Osteocyte (in vitro differentiated cells): Measurements from ENCODE around the gene RIPOR3. TPM values are rescaled to one million over a fixed set of nuclear protein-coding genes. Genes with fewer than 3 reads are reported as not detected.

Experiments used
- DNase-seq: peaks from one replicate; pipeline ENCODE4 v3.0.0; 2021; ENCODE audit warnings: mixed read lengths; ENCODE audit not compliant: unreplicated experiment; ENCODE audit errors: extremely low spot score
- H3K27ac Mint-ChIP-seq: one replicate; pipeline ENCODE4 v1.8.0; 2021; ENCODE audit warnings: mild to moderate bottlenecking, mixed read lengths; ENCODE audit not compliant: unreplicated experiment
- H3K27me3 Mint-ChIP-seq: one replicate; pipeline ENCODE4 v1.8.0; 2021; ENCODE audit warnings: mixed read lengths; ENCODE audit not compliant: unreplicated experiment
- H3K36me3 Mint-ChIP-seq: one replicate; pipeline ENCODE4 v1.8.0; 2021; ENCODE audit warnings: mixed read lengths; ENCODE audit not compliant: unreplicated experiment
- H3K4me1 Mint-ChIP-seq: one replicate; pipeline ENCODE4 v1.8.0; 2021; ENCODE audit warnings: mixed read lengths; ENCODE audit not compliant: unreplicated experiment
- H3K4me3 Mint-ChIP-seq: one replicate; pipeline ENCODE4 v1.8.0; 2021; ENCODE audit warnings: mild to moderate bottlenecking, moderate library complexity, mixed read lengths; ENCODE audit not compliant: unreplicated experiment
- H3K9me3 Mint-ChIP-seq: one replicate; pipeline ENCODE4 v1.8.0; 2021; ENCODE audit warnings: mixed read lengths; ENCODE audit not compliant: unreplicated experiment
- CTCF ChIP-seq: fragments of 200-600 bp; sonication (generic); IDR thresholded peaks from 2 replicates; pipeline ENCODE4 v1.5.0; 2021; ENCODE audit warnings: antibody characterized with exemption, mild to moderate bottlenecking, moderate library complexity
- total RNA-seq: library from RNA; stranded (reverse); gene quantifications from 2 replicates; pipeline ENCODE4 v1.2.1, GENCODE V29; 2021

RIPOR3 gene
- total RNA-seq, 1 donor from 2014 or later = 0.11 TPM

GRCh38 chr20:50722424-50723155, 31.2 kb upstream of the RIPOR3 start:
- no peak for TF ChIP-seq CTCF
- peaks cover 8% of the 10 kb centered on the region for H3K27me3 Mint-ChIP-seq
- no peaks in the 10 kb centered on the region for H3K36me3 Mint-ChIP-seq
- no peaks in the 10 kb centered on the region for H3K9me3 Mint-ChIP-seq
- DNase-seq = no peak
- no peak overlapping the region for H3K27ac Mint-ChIP-seq
- H3K4me1 Mint-ChIP-seq = peaks cover 5% of the 10 kb centered on the region
- H3K4me3 Mint-ChIP-seq = no peak overlapping the region

- peaks cover 5% of the 10 kb centered on the region for H3K4me1 Mint-ChIP-seq
- peaks cover 8% of the 10 kb centered on the region for H3K27me3 Mint-ChIP-seq
- no peak for TF ChIP-seq CTCF
- H3K36me3 Mint-ChIP-seq = no peaks in the 10 kb centered on the region
- no peak overlapping the region for H3K27ac Mint-ChIP-seq
- no peaks in the 10 kb centered on the region for H3K9me3 Mint-ChIP-seq
- no peak overlapping the region for H3K4me3 Mint-ChIP-seq
- DNase-seq = no peak
Observed at GRCh38 chr20:50721881-50722281, 30.5 kb upstream of the RIPOR3 start.

GRCh38 chr20:50720582-50720981, 29.2 kb upstream of the RIPOR3 start:
- Mint-ChIP-seq H3K4me3 (no peak overlapping the region), H3K9me3 (no peaks in the 10 kb centered on the region), H3K27ac (no peak overlapping the region), H3K36me3 (no peaks in the 10 kb centered on the region), H3K27me3 (peaks cover 10% of the 10 kb centered on the region), H3K4me1 (peaks cover 5% of the 10 kb centered on the region)
- no peak for DNase-seq
- TF ChIP-seq CTCF = no peak

GRCh38 chr20:50720026-50720425, 28.7 kb upstream of the RIPOR3 start:
- peaks cover 16% of the 10 kb centered on the region for H3K27me3 Mint-ChIP-seq
- no peaks in the 10 kb centered on the region for H3K36me3 Mint-ChIP-seq
- no peak for TF ChIP-seq CTCF
- peaks cover 5% of the 10 kb centered on the region for H3K4me1 Mint-ChIP-seq
- no peaks in the 10 kb centered on the region for H3K9me3 Mint-ChIP-seq
- no peak overlapping the region for H3K27ac Mint-ChIP-seq
- no peak for DNase-seq
- H3K4me3 Mint-ChIP-seq = no peak overlapping the region

- no peak for TF ChIP-seq CTCF
- Mint-ChIP-seq H3K27ac (no peak overlapping the region), H3K27me3 (peaks cover 16% of the 10 kb centered on the region), H3K4me1 (peaks cover 5% of the 10 kb centered on the region), H3K4me3 (no peak overlapping the region), H3K36me3 (no peaks in the 10 kb centered on the region), H3K9me3 (no peaks in the 10 kb centered on the region)
- DNase-seq = no peak
Observed at GRCh38 chr20:50719328-50719727, 28.0 kb upstream of the RIPOR3 start.
